Mesenteric fat pad (tissue), 1 donor: ENCODE results near the gene TAF6. TPM values are rescaled to one million over a fixed set of nuclear protein-coding genes. Genes with fewer than 3 reads are reported as not detected.
"Not testable (repeated sequence)": the region's sequence is repeated elsewhere in the genome, so short reads cannot be mapped to it uniquely, and the experiment has no call there.

Experiments
- DNase-seq: peaks from one replicate; pipeline ENCODE4 v3.0.0-alpha.2; 2020; ENCODE audit warnings: low spot score
- total RNA-seq: library from RNA; stranded (reverse); fragmentation: NEBNext Ultra II Directional; extraction: Animal tissue kit (Norgen Biotek cat#: 25700); gene quantifications from one replicate; pipeline ENCODE4 v1.2.1, GENCODE V29; 2021
- donor health status: DM: yes; HTN: yes; CAD: no.

Gene TAF6
- total RNA-seq, 1 donor from 2014 or later: 27.7 TPM

DNA sequence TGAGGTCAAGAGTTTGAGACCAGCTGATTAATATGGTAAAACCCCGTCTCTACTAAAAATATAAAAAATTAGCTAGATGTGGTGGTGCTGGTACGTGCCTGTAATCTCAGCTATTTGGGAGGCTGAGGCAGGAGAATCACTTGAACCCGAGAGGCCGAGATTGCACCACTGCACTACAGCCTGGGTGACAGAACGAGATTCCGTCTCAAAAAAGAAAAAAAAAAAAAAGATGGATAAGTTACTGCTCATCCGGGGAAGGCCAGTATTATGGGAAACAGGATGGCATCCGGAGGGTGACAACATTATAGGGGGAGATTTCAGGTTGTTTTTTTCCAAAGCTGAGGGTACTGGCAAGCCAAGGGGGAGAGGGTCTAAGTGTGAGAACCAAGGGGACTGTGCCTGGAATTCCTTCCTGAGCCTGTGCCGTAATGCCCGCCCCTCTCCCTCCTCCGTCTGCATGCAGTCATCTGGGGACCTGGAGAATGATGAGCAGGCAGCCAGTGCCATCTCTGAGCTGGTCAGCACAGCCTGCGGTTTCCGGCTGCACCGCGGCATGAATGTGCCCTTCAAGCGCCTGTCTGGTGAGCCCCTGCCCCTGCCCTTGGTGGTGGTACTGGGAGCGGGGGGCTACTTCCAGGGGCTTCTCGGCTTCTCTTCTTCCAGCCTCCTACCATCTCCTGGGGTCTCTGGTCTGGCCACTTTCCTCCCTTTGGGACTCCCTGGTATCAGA is 33.9 kb upstream of the TAF6 start:
- no peak for DNase-seq

DNA sequence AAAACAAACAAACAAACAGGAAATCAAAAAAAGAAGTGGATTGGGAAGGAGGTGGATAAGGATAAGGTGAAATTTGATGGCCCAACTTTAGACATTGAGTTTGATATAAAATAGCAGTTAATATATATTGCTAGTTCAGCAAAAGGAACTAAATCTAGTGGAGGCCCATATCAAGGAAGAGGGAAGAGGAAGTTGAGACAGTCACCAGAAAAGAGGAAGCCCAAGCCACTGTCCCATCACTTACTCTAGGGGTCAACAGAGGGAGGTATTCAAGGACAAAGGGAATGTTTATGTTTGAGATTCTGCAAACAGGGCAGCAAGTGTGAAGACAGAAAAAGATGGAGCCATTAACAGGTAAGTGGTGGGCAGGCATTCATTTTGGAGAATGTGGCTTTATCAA is 33.2 kb upstream of the TAF6 start:
- DNase-seq: no peak

DNA sequence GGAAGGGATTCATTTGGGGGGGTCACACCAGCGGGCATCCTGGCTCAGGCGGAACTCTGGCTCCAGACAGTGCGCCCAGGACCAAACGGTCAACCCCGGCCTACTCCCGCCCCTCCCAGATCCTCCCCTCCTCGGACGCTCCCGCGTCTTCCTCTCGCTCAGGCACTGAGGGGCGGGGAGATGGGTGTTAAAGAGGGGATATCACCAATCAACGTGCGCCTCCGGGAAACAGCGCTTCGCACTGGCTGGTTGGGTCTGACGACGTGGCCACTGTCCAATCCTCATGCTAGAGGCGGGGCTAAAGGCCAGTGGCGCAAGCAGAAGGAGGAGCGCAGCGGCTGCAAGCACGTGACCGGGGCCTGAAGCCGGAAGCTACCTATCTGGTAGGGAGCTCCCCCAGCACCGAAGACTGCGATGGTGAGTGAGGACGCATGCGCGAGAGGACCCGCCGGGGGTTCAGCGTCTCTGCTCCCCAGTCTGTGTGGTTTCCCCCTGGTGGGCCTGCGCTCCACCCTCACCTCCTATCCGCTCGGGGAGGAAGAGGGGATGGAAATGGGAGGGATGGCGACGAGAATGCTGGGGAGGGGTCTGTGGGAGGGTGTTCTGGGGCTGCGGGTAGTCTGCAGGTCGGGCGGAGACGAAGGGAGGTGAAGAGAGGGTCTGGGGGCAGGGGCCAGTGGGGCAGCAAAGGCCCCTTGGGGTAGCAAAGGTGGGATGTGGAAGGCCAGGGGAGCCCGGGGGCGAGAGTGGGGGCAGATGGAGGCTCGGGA is 29.6 kb upstream of the TAF6 start, which contains the start of gene LAMTOR4:
LAMTOR4 (plus strand) TSS at position 360 of the 770 bp plus-strand sequence; CDS start at position 415, 55 bp downstream.
- DNase-seq: peak; percentile 99

DNA sequence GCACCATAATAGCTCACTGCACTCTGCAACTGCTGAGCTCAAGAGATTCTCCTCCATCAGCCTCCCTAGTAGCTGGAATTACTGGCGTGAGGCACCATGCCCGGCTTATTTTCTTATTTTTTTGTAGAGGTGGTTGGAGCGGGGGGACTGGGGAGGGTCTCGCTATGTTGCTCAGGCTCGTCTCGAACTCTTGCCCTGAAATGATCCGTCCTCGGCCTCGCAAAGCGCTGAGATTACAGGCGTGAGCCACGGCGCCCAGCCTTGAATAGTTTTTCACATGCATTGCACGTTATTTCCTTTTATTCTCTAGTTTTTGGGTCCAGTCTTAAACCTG is 29.0 kb upstream of the TAF6 start:
- no peak for DNase-seq

DNA sequence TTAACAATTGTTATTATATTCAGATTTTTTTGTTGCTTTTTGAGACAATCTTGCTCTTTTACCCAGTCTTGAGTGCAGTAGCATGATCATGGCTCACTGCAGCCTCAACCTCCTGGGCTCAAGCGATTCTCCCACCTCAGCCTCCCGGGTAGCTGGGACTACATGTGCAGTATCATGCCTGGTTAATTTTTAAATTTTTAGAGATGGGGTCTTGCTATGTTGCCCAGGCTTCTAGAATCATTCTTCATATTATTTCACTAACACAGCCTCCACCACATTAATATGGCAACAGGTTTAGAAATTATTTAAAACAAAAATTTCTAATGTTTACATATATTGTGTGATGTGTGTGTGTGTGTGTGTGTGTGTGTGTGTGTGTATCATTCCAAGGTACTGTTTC is 28.1 kb upstream of the TAF6 start:
- DNase-seq: no peak

DNA sequence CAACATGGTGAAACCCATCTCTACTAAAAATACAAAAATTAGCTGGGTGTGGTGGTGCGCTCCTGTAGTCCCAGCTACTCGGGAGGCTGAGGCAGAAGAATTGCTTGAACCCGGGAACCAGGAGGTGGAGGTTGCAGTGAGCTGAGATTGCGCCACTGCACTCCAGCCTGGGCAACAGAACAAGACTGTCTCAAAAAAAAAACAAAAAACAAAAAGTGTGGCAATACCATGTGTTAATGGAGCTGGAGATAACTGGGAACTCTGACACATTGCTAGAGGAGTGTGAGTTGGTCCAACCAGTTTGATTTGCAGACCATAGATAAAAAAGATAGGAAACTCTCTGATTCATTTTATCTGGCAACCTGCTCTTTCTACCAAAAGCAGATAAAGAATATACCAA is 27.2 kb upstream of the TAF6 start:
- DNase-seq: not testable (repeated sequence)

DNA sequence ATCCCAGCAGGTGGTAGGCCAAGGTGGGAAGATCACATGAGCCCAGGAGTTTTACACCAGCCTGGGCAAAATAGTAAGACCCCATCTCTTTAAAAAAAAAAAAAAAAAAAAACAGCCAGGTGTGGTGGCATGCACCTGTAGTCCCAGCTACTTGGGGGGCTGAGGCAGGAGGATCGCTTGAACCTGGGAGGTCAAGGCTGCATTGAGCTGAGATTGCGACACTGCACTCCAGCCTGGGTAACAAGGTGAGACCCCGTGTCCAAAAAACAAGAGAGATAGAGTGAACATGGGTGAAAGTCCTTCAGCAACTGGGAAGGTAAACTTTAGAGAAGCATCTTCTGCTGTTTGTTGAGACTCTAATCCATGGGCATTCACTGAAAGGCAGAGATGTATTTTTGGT is 23.3 kb upstream of the TAF6 start:
- no peak for DNase-seq

DNA sequence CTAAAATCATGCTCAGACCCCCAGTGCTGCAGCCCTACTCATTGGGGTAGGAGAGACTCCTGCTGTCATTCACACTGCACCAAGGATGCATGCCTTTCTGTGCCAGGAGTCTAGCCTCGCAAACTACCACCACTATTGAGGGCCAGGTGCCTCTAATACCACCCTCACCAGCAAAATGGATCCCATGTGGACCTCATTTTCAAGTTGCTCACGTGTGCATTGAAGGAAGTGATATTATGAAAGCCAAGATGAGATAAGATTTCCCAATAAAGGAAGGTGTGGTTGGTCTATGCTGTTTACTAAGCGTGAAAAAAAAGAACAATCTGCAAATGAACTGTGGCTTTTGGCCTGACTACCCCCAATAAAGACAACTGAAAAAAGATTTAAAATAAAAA is 22.4 kb upstream of the TAF6 start:
- no peak for DNase-seq

DNA sequence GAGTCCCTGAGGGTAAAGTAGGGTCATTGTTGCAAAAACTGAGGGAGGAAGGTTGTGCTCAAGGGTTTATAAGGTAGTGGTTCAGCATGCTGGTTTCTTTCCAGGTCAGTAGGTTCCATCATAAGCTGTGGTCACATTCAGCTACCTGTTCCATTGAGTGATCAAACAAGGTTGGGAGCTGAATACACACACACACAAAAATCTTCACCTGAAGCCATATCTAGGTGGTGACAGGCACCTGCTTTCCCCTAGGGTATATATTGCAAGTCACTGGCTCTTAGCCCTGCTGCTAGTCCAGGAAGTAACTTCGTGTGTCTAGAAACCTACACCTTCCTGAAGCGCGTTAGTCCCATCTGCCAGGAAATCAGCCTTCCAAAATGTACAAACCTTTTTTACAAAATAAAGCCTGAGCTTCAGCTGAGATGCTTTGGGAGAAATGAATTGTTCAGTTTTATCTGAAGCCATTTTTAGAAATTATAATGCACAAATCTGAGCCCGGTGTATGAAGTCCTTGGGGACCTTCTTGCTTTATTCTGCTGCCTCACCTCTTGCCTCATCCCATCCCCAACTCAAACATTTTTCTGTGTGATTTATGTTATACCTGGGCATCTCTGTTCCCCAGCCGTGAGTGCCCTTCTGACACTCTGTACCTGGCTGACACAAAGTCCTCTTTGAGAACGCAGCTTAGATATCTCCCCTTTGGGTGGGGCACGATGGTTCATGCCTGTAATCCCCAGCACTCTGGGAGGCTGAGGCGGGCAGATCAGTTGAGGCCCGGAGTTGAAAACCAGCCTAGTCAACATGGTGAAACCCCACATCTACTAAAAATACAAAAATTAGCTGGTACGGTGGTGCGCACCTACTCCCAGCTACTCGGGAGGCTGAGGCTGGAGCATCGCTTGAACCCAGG is 18.9 kb upstream of the TAF6 start:
- no peak for DNase-seq

DNA sequence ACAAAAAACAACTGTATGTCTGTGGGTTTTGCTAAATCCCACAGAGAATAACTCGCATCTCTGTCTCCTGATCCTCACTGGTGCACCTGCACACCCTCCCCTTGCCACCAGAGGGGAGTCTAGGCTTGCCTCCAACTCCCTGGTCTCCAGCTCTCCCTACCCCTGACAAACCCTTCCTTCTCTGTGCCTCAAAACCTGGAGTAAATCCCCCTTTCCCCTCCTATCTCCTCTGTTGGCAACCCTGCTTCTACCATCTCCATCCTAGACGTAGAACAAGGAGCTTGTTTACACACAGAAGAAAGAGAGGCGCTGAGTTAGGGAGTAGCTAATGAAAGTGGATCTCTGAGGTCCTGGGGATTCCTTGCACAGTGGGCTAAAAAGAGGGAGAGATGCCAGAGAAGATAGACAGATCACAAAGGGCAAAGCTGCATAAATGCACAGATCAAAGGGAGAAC is 13.6 kb upstream of the TAF6 start:
- no peak for DNase-seq

DNA sequence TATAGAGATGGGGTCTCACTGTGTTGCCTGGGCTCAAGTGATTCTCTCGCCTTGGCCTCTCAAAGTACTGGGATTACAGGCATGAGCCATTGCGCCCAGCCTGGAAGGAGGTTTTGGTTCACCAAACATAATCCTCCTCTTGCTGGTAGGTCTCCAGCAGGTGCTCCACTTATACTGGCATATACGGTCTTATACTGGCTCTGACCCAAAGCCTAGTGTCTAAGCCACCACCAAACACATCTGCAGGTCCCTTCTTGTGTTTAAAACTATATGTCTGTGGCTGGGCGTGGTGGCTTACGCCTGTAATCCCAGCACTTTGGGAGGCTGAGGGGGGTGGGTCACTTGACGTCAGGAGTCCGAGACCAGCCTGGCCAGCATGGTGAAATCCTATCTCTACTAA is 13.0 kb upstream of the TAF6 start:
- DNase-seq: no peak

DNA sequence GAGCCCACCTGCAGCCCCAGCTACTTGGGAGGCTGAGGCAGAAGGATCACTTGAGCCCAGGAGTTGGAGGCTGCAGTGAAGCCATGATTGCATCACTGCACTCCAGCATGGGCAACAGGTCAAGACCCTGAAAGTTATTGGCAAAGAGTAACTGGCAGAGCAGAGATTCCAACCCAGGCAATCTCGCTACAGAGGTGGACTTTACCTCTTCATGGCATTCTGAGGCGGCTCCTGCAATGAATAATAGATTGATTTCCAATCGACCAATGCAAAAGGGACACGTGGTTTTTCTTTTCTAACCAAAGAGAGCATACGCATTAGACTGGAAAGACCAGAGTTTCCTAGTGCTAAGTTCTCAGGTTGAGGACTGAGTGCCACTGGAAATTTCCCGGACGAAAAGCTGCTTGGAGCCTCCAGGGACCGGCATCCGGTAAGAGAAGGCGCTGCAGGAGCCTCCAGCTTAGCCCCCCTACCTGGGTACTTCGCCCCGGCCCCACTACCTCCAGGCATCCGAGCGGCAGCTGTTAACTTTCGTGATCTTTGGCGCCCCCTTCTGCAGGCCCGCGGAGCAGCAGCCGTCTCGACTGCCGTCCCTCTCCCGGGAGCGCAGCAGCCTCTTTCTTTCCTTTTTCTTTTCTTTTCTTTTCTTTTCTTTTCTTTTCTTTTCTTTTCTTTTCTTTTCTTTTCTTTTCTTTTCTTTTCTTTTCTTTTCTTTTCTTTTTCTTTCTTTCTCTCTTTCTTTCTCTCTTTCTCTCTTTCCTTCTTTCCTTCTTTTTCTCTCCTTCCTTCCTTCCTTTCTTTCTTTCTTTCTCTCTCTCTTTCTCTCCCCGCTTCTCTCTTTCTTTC is 11.7 kb upstream of the TAF6 start:
- DNase-seq: peak; percentile 93

DNA sequence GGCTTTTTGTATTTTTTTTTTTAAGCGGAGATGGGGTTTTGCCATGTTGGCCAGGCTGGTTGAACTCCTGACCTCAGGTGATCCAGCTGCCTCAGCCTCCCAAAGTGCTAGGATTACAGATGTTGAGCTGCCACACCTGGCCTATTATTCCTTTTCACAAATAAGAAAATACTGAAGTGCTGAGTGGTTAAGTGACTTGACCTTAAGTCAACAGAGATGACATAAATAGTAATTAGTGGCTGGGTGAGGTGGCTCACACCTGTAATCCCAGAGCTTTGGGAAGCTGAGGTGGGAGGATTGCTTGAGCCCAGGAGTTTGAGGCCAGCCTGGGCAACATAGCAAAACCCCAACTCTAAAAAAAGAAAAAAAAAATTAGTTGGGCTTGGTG is 11.1 kb upstream of the TAF6 start:
- not testable (repeated sequence) for DNase-seq

DNA sequence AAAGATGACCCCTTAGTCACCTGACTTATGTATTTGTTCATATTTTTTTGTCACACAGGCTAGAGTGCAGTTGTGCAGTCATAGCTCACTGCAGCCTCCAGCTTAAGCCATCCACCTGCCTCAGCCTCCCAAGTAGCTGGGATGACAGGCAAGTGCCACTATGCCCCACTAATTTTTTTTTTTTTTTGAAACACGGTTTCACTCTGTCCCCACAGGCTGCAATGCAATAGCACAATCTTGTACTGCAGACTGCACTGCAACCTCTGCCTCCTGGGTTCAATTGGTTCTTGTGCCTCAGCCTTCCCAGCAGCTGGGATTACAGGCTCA is 9.4 kb upstream of the TAF6 start:
- no peak for DNase-seq

DNA sequence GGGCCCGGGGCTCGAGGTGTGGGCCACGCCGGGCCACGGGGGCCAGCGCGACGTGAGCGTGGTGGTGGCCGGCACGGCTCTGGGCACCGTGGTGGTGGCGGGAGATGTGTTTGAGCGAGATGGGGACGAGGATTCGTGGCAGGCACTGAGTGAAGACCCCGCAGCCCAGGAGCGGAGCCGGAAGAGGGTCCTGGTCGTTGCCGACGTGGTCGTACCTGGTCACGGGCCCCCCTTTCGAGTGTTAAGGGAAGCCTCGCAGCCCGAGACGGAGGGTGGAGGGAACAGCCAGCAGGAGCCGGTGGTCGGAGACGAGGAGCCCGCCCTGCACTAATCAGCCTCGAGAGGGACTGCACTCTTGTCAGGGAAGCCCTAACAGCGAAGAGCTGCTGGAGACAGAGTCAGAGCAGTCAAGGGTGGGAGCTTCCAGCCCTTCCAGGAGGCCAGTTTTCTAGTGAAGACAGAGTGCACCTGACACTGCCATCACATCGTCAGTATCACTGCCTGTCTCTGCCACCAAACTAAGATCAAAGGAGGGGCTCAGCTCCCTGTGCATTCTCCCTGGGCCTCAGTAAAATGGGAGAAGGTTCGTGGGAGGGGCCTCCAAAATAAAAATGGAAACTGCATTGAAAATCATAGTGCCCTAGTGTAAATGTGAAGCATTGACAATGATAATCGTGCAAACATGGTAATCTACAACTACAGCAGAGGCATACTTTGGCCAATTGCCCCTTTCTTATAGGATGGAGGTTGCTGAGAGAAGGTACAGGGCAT is 8.9 kb upstream of the TAF6 start:
- no peak for DNase-seq

DNA sequence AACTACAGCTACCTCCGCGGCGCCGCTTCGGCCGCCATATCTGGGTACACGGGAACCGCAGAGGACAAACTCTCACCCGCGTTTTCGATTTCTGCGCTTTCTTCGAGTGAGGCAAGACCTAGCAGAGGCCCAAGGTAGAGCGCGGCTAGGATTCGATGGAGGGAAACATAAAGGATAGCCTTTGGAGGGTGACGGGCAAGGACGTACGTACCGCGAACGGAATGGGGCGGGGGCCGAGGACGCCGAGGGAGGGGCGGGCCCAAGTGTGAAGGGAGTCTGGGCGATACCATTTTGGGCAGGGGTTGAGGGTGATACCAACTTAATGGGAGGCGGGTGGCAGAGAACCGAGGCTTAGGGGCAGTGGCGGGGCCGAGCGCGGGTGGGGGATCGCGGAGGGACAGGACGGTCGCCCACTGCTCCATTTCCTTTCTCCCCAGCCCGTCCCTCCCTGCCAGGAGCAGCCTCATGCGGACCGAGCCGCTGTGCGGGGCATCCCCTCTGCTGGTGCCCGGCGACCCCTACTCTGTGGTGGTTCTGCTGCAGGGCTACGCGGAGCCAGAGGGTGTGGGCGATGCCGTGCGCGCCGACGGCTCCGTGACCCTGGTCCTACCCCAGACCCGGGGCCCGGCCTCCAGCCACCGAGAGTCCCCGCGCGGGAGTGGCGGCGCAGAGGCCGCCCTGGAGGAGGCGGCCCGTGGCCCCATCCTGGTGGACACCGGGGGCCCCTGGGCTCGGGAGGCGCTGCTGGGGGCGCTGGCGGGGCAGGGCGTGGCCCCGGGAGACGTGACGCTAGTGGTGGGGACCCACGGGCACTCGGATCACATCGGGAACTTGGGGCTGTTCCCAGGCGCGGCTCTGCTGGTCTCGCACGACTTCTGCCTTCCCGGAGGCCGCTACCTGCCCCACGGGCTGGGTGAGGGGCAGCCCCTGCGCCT is 8.0 kb upstream of the TAF6 start, which contains the start of gene MBLAC1:
MBLAC1 (plus strand) TSS at position 37 of the 935 bp plus-strand sequence; CDS start at position 466, 429 bp downstream.
- DNase-seq: peak; percentile 96

DNA sequence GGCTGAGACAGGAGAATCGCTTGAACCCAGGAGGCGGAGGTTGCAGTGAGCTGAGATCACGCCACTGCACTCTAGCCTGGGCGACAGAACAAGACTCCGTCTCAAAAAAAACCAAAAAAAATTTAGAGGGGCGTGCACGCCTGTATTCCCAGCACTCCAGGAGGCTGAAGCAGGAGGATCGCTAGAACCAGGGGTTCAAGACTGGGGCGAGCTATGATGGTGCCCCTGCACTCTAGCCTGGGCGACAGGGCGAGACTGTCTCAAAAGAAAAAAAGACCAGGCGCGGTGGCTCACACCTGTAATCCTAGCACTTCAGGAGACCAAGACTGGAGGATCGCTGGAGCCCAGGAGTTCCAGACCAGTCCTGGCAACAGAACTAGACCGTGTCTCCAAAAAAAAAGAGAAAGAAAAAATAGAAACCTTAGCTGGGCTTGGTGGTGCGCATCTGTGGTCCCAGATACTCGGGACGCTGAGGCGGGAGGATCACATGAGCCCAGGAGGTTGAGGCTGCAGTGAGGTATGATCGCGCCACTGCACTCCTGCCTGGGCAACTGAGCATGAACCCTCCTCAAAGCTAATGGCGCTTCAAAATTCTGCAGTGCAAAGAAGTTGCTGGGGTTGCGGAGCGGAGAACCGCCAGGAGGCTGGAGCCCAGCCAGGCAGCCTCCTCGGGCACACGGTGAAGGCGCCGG is 7.2 kb upstream of the TAF6 start:
- no peak for DNase-seq
